GM12892 (cell line): ENCODE results near the gene PLAC1.

ENCODE experiments used
- POLR2A ChIP-seq: IDR thresholded peaks from 2 replicates; pipeline ENCODE4 v1.6.1; 2011; ENCODE audit warnings: low read depth, low read length, control low read depth
- POLR2AphosphoS5 ChIP-seq: IDR thresholded peaks from 2 replicates; pipeline ENCODE4 v1.6.1; 2011; ENCODE audit warnings: low read depth, low read length, control low read depth

DNA sequence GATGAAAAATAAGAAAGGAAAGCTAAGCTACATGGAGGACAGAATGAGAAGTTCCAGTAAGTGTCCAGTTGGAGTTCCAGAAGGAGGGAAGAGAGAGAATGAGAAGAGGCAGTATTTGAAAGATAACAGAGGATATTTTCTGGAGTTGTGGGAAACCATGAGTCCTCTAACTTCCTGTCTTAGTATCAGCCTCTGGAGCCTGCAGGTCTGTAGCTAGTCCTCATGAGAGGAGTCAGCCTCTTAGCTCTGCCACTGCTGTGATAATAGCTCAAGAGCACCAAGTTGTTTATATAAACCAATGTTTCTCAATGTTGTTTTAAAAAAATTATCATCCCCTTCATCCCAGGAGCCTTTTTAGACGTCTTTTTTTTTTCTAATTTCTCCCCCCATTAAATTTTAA, 2.4 kb upstream of the PLAC1 start:
- TF ChIP-seq POLR2A = no peak
- TF ChIP-seq POLR2AphosphoS5 = no peak
